NOMO-1 (cell line): ENCODE data around the gene FSIP2.
"Not testable (repeated sequence)": the region's sequence is repeated elsewhere in the genome, so short reads cannot be mapped to it uniquely, and the experiment has no call there.

Source experiments
- DNase-seq, 2 experiments: peaks; one replicate each; lab custom pipeline; 2025; ENCODE audit not compliant: unreplicated experiment in 2 of 2; lab: John Stamatoyannopoulos, UW

Gene FSIP2

DNA sequence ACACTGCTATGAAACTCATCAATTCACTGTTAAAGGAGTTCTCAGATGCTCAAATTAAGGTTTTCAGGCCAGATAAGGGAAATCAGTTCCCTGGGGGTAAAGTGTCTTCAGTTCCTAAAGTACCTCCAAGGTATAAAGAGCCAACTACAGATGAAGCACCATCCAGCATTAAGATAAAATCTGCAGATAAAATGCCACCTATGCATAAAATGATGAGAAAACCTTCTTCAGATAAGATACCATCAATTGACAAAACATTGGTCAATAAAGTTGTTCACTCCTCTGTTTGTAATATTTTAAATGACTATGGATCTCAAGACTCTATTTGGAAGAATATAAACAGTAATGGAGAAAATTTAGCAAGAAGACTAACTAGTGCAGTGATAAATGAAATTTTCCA, 68.2 kb downstream of the FSIP2 start:
- DNase-seq = no peak

GRCh38 chr2:185807351-185807750, 68.7 kb downstream of the FSIP2 start:
- DNase-seq = no peak

DNA sequence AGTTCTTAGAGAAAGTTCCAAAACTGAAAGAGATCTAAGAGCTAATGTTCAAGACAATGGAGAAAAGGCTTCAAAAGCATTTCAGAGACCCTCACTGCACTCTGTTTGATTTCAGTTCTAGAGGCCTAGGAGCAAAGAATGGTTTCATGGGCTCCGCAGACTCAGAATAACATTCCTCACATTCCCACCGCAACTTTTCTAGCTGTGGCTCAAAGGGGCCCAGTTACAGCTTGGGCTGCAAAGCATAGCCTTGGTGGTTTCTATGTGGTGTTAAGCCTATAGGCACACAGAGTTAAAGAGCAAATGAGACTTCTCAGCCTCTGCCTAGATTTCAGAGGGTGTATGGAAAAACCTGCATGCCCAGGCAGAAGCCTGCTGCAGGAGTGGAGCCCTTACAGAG, 73.0 kb downstream of the FSIP2 start:
- no peak for DNase-seq

GRCh38 chr2:185813707-185814106, 75.1 kb downstream of the FSIP2 start:
- DNase-seq = no peak

DNA sequence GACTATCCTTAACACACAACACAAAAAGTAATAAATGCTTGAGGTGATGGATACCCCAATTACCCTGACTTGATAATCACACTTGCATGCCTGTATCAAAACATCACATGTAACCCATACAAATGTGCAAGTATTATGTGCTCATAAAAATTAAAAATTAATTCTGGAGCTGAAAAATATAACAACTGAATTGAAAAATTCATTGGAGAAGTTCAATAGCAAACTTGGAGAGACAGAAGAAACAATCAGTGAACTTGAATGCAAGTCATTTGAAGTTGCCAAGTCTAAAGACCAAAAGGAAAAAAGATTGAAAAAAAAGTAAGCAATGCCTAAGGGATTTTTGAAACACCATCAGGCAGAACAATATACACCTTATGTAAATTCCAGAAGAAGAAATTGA, 79.4 kb downstream of the FSIP2 start:
- DNase-seq = no peak

GRCh38 chr2:185821467-185821866, 82.9 kb downstream of the FSIP2 start:
- DNase-seq = no peak

- no peak for DNase-seq
These were observed 85.2 kb downstream of the FSIP2 start for GRCh38 chr2:185823773-185824172.

DNA sequence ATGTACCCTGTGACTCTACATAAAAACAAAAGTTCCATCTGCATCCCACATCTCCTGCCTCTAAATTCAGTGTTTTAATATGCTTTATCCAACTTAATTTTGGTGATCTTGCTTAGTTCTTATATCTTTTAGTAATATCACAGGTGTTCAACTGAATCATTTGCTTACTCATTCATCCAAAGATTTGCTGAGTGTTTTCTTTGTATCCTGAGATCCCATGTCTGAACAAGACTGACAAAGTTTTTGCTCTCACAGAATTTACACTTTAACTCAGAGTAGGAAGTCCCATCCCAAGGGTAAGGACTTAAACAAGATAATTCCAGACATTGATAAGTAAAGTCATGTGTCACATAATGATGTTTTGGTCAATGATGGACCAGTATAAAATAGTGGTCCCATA, 87.0 kb downstream of the FSIP2 start:
- DNase-seq = no peak

DNA sequence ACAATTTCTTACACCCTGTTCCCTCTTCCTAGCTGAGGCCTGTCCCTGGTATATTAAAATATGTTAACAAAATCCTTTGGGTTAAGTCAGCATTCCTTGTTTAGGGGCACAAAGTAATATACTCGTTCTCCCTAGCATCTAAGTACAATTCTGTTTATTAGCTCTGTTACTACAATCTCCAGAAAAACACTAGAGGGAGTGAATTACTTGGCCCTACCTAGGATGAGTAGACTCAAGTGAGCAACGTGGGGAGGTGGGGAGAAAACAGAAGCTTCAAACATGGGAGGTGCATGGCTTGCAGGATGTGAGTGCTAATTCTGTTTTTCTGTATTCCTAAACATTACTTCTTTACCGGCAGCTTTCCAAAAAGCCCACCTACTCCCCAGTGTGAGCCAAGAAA, 89.7 kb downstream of the FSIP2 start:
- no peak for DNase-seq

DNA sequence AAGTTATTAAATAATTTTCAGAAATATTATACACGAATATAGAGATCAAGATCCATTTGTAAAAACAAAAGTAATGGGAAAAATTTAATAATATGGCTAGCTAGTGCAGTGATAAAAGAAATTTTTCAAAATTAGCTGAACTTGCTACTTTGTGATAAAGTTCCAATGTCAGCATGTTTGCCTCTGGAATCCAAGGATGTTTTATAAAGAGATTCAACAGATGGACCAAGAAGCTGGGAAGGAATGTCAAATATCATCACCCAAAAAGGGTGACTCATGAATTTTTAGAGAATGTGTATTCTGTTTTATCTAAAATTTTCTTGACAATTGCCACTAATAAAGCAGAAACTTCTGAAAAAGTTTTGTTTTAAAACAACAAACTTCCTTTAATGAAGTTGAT, 95.3 kb downstream of the FSIP2 start:
- no peak for DNase-seq

GRCh38 chr2:185835974-185836373, 97.4 kb downstream of the FSIP2 start:
- DNase-seq = no peak

- DNase-seq = no peak
These were observed 116.3 kb downstream of the FSIP2 start for GRCh38 chr2:185854885-185855284.

DNA sequence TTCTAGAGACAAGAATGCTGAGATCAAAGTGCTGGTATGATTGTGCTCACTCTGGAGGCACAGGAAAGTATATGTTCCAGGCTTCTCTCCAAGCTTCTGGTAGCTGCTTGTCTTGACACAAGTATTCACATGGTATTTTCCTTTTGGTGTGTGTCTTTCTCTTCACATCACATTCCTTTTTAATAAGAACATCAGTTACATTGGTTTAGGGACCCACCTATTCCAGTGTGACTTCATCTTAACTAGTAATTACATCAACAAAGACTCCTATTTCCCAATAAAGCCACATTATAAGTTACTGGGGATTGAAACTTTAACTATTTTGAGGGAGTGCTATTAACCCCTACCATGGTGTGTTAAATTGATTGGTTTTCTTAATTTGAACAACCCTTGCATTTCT, 119.1 kb downstream of the FSIP2 start:
- DNase-seq = no peak

GRCh38 chr2:185859506-185859905, 120.9 kb downstream of the FSIP2 start:
- no peak for DNase-seq

- no peak for DNase-seq
These were observed 121.7 kb downstream of the FSIP2 start for GRCh38 chr2:185860321-185860720.

DNA sequence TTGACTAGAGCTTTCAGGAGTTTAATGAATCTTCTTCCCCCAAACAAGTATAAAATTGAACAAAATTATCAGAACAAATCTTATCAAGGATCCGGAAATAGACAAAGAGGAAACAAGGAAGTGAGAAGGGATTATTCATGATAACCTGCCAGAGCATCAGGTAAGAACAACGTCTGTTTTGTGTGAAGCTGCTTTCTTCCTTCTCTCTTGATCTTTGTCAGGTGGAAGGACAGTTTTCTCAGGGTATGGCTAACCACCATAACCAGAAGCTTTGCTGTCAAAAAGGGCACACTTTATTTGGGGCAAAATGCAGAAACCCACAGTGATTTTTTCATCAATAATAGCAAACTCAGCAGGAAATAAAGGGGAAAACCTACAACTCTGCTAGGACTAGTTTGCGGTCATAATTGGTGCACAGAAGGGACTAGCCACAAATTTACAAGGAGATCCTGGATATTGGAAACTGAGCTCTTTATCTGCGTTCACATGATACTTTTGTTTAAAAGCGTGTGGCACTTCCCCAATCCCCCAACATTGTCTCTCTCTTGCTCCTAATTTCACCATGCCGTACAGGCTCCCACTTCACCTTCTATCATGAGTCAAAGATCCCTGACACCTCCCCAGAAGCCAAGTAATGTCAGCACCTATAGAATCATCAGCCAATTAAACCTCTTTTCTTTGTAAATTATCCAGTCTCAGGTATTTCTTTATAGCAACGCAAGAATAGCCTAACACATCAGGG, 124.2 kb downstream of the FSIP2 start:
- DNase-seq = no peak

GRCh38 chr2:185864468-185865260, 126.1 kb downstream of the FSIP2 start:
- DNase-seq = not testable (repeated sequence)

GRCh38 chr2:185875136-185875931, 136.7 kb downstream of the FSIP2 start:
- no peak for DNase-seq

DNA sequence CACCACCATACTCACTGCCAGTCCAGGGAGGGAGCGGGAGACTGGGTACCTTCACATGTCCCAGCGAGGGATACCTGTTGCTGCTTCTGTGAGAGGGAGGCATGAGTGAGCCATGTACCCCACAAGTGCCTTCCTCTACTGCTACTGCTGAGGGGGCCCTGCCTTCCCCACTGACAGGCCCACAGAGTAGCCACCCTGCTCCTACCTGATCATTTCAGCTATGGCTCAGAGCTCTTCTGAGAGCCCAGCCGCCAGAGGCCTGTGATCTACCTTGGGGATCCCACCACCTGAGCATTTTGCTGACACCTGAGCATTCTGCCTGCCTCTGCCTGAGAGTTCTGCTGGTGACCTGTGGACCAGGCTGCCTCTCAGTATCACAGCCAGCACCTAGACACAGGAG, 137.6 kb downstream of the FSIP2 start:
- DNase-seq = no peak

GRCh38 chr2:185880396-185880795, 141.8 kb downstream of the FSIP2 start:
- DNase-seq = no peak
